T-cell (primary cell): ENCODE results near the gene PGAP6. TPM values are rescaled to one million over a fixed set of nuclear protein-coding genes. Genes with fewer than 3 reads are reported as not detected.

Experiments
- ATAC-seq, 4 experiments: fragments of 200-7000 bp in 3 of 4; fragments of 150-1000 bp in 1 of 4; cut with Tn5 transposase; replicated peaks in 1 of 4; 1 replicate in 3 of 4; 2 replicates in 1 of 4; pipeline ENCODE4 v1.10.0; 2021; ENCODE audit warnings: moderate library complexity in 3 of 4, mild to moderate bottlenecking in 2 of 4, moderate number of reproducible peaks in 1 of 4
- CTCF ChIA-PET, 2 donors: fragments of 300-600 bp; sonication (Branson Sonifier 250); formaldehyde crosslinking; loops; one replicate each; lab custom pipeline; 2022; ENCODE audit warnings: antibody characterized with exemption in 2 of 2; lab: Charles Lee
- POLR2A ChIA-PET, 2 donors: fragments of 300-600 bp; sonication (Branson Sonifier 250); formaldehyde crosslinking; loops; one replicate each; lab custom pipeline; 2022; ENCODE audit warnings: antibody characterized with exemption in 2 of 2; lab: Charles Lee
- DNase-seq, 35 experiments: peaks; one replicate each; pipeline versions ENCODE4 v3.0.0 to v3.0.0-alpha.2; 2013 to 2023
- H3K27ac ChIP-seq: one replicate; pipeline ENCODE4 v1.5.1; 2013; ENCODE audit warnings: low read length
- H3K27me3 ChIP-seq, 2 experiments: replicated peaks in 1 of 2; 1 replicate in 1 of 2; 2 replicates in 1 of 2; pipeline versions ENCODE4 v1.6.1 to v1.7.0; 2013; ENCODE audit warnings: low read length in 1 of 2, mixed read lengths in 1 of 2; ENCODE audit not compliant: control insufficient read depth in 2 of 2, insufficient read depth in 2 of 2; ENCODE audit errors: extremely low read depth in 1 of 2
- H3K36me3 ChIP-seq, 2 donors: 1 replicate in 1 of 2; 2 replicates in 1 of 2; pipeline versions ENCODE4 v1.6.1 to v1.7.0; 2013; ENCODE audit warnings: low read length in 1 of 2; ENCODE audit not compliant: control insufficient read depth in 2 of 2, insufficient read depth in 1 of 2; ENCODE audit errors: extremely low read depth in 1 of 2
- H3K4me1 ChIP-seq, 2 experiments: 1 replicate in 1 of 2; 2 replicates in 1 of 2; pipeline versions ENCODE4 v1.6.1 to v1.7.0; 2013; ENCODE audit warnings: low read length in 2 of 2, mixed read lengths in 1 of 2; ENCODE audit not compliant: insufficient read depth in 2 of 2, control insufficient read depth in 1 of 2; ENCODE audit errors: extremely low read depth in 1 of 2
- H3K4me3 ChIP-seq, 2 donors: 1 replicate in 1 of 2; 2 replicates in 1 of 2; pipeline versions ENCODE4 v1.5.1 to v1.7.0; 2013; ENCODE audit warnings: mild to moderate bottlenecking in 2 of 2, low read length in 1 of 2, moderate library complexity in 1 of 2; ENCODE audit not compliant: control insufficient read depth in 1 of 2; ENCODE audit errors: extremely low read depth in 1 of 2
- H3K9me3 ChIP-seq: 2 replicates; pipeline ENCODE4 v1.7.0; 2013
- H3K27ac Mint-ChIP-seq, 2 donors: one replicate each; pipeline ENCODE4 v1.8.0; 2020 to 2021; ENCODE audit warnings: mild to moderate bottlenecking in 2 of 2, mixed read lengths in 2 of 2
- H3K27me3 Mint-ChIP-seq, 2 donors: one replicate each; pipeline ENCODE4 v1.8.0; 2021 to 2022; ENCODE audit warnings: mixed read lengths in 2 of 2
- H3K36me3 Mint-ChIP-seq: one replicate; pipeline ENCODE4 v1.8.0; 2021; ENCODE audit warnings: mixed read lengths
- H3K4me1 Mint-ChIP-seq, 3 donors: one replicate each; pipeline ENCODE4 v1.8.0; 2020 to 2022; ENCODE audit warnings: mixed read lengths in 3 of 3, mild to moderate bottlenecking in 1 of 3
- H3K4me3 Mint-ChIP-seq, 3 donors: one replicate each; pipeline ENCODE4 v1.8.0; 2020 to 2022; ENCODE audit warnings: mild to moderate bottlenecking in 3 of 3, mixed read lengths in 3 of 3, moderate library complexity in 3 of 3
- H3K9me3 Mint-ChIP-seq, 3 donors: one replicate each; pipeline ENCODE4 v1.8.0; 2020 to 2022; ENCODE audit warnings: mixed read lengths in 3 of 3
- WGBS: methylation state at CpG from one replicate; pipeline ENCODE4 v1.1.5; 2013; ENCODE audit warnings: missing lambda C conversion rate; ENCODE audit not compliant: insufficient coverage; 5-methylcytosine and 5-hydroxymethylcytosine counted together
- total RNA-seq, 35 experiments: library from RNA in 6 of 35; stranded (reverse) in 6 of 35; fragments of 120-200 nt in 1 of 35; gene quantifications; one replicate each; pipeline versions ENCODE4 v1.2.1 to v1.2.4 and lab custom pipeline; 2013 to 2026

Gene PGAP6
- total RNA-seq, 5 donors from 2014 or later (not counting 1 experiment from before 2014, with no cell fraction given), result 34.9 to 143 (median 122) TPM

DNA sequence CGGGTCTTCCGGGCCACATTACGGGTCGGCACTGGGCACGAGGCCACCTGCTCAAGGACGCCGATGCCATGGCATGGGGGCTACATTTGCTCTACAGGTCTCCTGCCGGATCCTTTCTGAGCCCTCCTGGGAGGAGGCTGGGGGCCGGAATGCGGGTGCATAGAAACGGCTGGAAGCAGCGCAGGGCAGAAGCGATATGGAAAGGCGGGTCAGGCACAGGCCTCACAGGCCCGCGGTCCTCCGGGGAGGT, 57.7 kb downstream of the PGAP6 start:
- Histone ChIP-seq H3K4me1 (peaks cover 27 to 83% of the 10 kb centered on the region in 2 experiments), H3K4me3 (peak overlapping the region; percentile 53 to 60), H3K27ac (peak overlapping the region; percentile 84), H3K27me3 (no peaks in the 10 kb centered on the region), H3K9me3 (no peaks in the 10 kb centered on the region), H3K36me3 (peaks cover 0 to under 1% of the 10 kb centered on the region in 2 donors)
- ATAC-seq, result no peak
- Mint-ChIP-seq H3K4me1 (peaks cover 69 to 77% (median 72%) of the 10 kb centered on the region in 3 donors), H3K4me3 (peak overlapping the region; percentile 67 to 80 (median 70)), H3K36me3 (peaks cover 8% of the 10 kb centered on the region), H3K27ac (peak overlapping the region; percentile 80 to 91), H3K9me3 (no peaks in the 10 kb centered on the region), H3K27me3 (no peaks in the 10 kb centered on the region)
- DNase-seq, result peak in 1 of 35 experiments; percentile 9
- POLR2A ChIA-PET, result no interaction called here
- CTCF ChIA-PET, result no interaction called here
- WGBS, result 95% methylated on average over 17 of the region's 17 CpGs

DNA sequence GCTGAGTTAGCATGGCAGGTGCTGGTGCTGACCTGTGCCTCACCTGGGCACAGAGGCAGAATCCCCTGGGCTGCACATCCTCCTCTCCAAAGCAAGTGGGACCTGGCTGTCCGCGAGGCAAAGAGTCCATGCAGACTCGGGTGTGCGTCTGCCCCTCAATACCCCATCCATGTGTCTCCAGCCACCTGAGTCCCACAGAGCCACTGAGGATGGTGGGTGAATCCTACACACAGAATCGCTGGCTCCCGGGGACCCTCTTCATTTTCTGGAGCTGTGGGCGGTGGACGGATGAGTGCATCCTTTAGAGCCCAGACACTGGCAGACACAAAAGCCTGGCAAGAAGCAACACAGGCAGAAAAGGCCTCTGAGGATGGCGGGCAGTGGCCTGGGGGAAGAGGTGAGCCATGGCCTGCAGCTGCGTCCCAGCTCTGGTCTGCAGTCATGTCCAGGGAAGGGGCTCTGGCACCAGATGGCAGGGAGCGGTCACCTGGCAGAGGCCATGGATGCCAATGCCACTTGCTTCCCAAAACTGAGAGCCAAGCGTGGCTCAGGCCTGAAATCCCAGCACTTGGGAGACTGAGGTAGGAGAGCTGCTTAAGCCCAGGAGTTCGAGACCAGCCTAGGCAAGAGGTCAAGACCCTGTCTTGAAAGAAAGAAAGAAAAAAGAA, 59.2 kb downstream of the PGAP6 start:
- no peak for ATAC-seq
- DNase-seq, result no peak
- Histone ChIP-seq H3K27me3 (no peaks in the 10 kb centered on the region), H3K4me1 (peaks cover 29 to 81% of the 10 kb centered on the region in 2 experiments), H3K27ac (no peak overlapping the region), H3K36me3 (peaks cover 0 to 14% of the 10 kb centered on the region in 2 donors), H3K4me3 (no peak overlapping the region), H3K9me3 (no peaks in the 10 kb centered on the region)
- no peaks in the 10 kb centered on the region for H3K9me3 Mint-ChIP-seq
- WGBS, result 98% methylated on average over 13 of the region's 13 CpGs
- H3K27ac Mint-ChIP-seq, result peak overlapping the region; percentile 59 to 76
- peak overlapping the region in 1 of 3 donors; percentile 80 for H3K4me3 Mint-ChIP-seq
- H3K36me3 Mint-ChIP-seq, result peaks cover 12% of the 10 kb centered on the region
- CTCF ChIA-PET, result no interaction called here
- POLR2A ChIA-PET, result no interaction called here
- H3K4me1 Mint-ChIP-seq, result peaks cover 76 to 83% (median 80%) of the 10 kb centered on the region in 3 donors
- H3K27me3 Mint-ChIP-seq, result no peaks in the 10 kb centered on the region

DNA sequence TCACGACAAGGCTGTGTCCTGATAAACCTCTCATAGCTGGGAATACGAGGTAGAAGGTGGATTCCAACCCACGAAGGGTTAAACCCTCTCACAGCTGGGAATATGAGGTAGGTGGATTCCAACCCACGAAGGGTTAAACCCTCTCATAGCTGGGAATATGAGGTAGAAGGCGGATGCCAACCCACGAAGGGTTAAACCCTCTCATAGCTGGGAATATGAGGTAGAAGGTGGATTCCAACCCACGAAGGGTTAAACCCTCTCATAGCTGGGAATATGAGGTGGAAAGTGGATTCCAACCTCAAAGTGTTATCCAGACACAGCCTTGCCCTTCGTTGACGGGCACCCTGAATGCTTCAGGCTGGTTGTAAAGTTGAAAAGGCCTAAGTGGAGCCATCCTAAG, 60.2 kb downstream of the PGAP6 start:
- no peaks in the 10 kb centered on the region for H3K9me3 ChIP-seq
- H3K9me3 Mint-ChIP-seq, result no peaks in the 10 kb centered on the region
- H3K27me3 ChIP-seq, result no peaks in the 10 kb centered on the region
- H3K4me3 Mint-ChIP-seq, result peak overlapping the region in 1 of 3 donors; percentile 32
- ATAC-seq, result no peak
- ChIA-PET CTCF (no interaction called here), POLR2A (no interaction called here)
- no peak overlapping the region for H3K4me3 ChIP-seq
- peak overlapping the region; percentile 1 for H3K27ac ChIP-seq
- H3K36me3 Mint-ChIP-seq, result peaks cover 12% of the 10 kb centered on the region
- peak in 1 of 35 experiments; percentile 27 for DNase-seq
- peak overlapping the region in 1 of 2 donors; percentile 56 for H3K27ac Mint-ChIP-seq
- peaks cover 0 to 23% of the 10 kb centered on the region in 2 donors for H3K36me3 ChIP-seq
- H3K27me3 Mint-ChIP-seq, result no peaks in the 10 kb centered on the region
- H3K4me1 Mint-ChIP-seq, result peaks cover 72 to 82% (median 75%) of the 10 kb centered on the region in 3 donors
- 100% methylated on average over 2 of the region's 9 CpGs for WGBS
- peaks cover 27 to 80% of the 10 kb centered on the region in 2 experiments for H3K4me1 ChIP-seq

Other genes starting within 250 kb of the PGAP6 start
- gene NPRL3, start 243.3 kb downstream of the PGAP6 start, total RNA-seq, result 10 to 100 TPM; 29.3 to 44.1 (median 39.2) TPM
- under 1 TPM in 3 of 5 donors, not detected in 2; 0.51 to 0.76 (median 0.59) TPM for gene HBZ, start 229.3 kb downstream of the PGAP6 start, total RNA-seq
- gene HBM, start 216.0 kb downstream of the PGAP6 start, total RNA-seq, result not detected
- 10 to 100 TPM in 1 of 5 donors, not detected in 4; 13.2 TPM for gene HBA2, start 209.1 kb downstream of the PGAP6 start, total RNA-seq
- 1 to 10 TPM in 3 of 5 donors, not detected in 2; 5.5 to 6.4 (median 6.0) TPM for gene HBA1, start 205.3 kb downstream of the PGAP6 start, total RNA-seq
- not detected for gene HBQ1, start 201.5 kb downstream of the PGAP6 start, total RNA-seq
- 100 to 1,000 TPM; 134 to 170 (median 158) TPM for gene LUC7L, start 152.5 kb downstream of the PGAP6 start, total RNA-seq
- gene FAM234A, start 147.2 kb downstream of the PGAP6 start, total RNA-seq, result 10 to 100 TPM; 31.6 to 38.2 (median 36.1) TPM
- gene RGS11, start 106.0 kb downstream of the PGAP6 start, total RNA-seq, result under 1 TPM in 1 of 5 donors, not detected in 4; 0.54 TPM
- 1 to 10 TPM in 1 of 5 donors, under 1 TPM in 2, not detected in 2; 0.40 to 1.6 (median 0.59) TPM for gene ARHGDIG, start 101.4 kb downstream of the PGAP6 start, total RNA-seq
- under 1 TPM in 3 of 5 donors, not detected in 2; 0.38 to 0.54 (median 0.53) TPM for gene PDIA2, start 98.8 kb downstream of the PGAP6 start, total RNA-seq
- gene AXIN1, start 29.3 kb downstream of the PGAP6 start, total RNA-seq, result 10 to 100 TPM; 38.5 to 58.9 (median 50.4) TPM
- 10 to 100 TPM; 29.3 to 43.8 (median 34.5) TPM for gene MRPL28, start 11.4 kb downstream of the PGAP6 start, total RNA-seq
- gene NME4, start 15.2 kb upstream of the PGAP6 start, total RNA-seq, result 10 to 100 TPM; 32.5 to 48.4 (median 41.3) TPM
- gene DECR2, start 19.9 kb upstream of the PGAP6 start, total RNA-seq, result 10 to 100 TPM; 10.5 to 17.6 (median 11.3) TPM
- 10 to 100 TPM; 36.9 to 49.0 (median 44.1) TPM for gene RAB11FIP3, start 43.7 kb upstream of the PGAP6 start, total RNA-seq
- gene CAPN15, start 145.7 kb upstream of the PGAP6 start, total RNA-seq, result 10 to 100 TPM; 61.7 to 89.0 (median 82.7) TPM
- gene PRR35, start 178.4 kb upstream of the PGAP6 start, total RNA-seq, result not detected
- 1 to 10 TPM; 1.3 to 5.0 (median 3.6) TPM for gene NHLRC4, start 185.0 kb upstream of the PGAP6 start, total RNA-seq
- 10 to 100 TPM; 38.2 to 86.9 (median 63.1) TPM for gene PIGQ, start 188.0 kb upstream of the PGAP6 start, total RNA-seq
- 10 to 100 TPM; 14.1 to 28.0 (median 24.4) TPM for gene RAB40C, start 208.1 kb upstream of the PGAP6 start, total RNA-seq
- gene WFIKKN1, start 249.0 kb upstream of the PGAP6 start, total RNA-seq, result 1 to 10 TPM in 3 of 5 donors, under 1 TPM in 2; 0.15 to 1.5 (median 1.0) TPM